ENCODE results near the gene DLG1. TPM values are rescaled to one million over a fixed set of nuclear protein-coding genes. Genes with fewer than 3 reads are reported as not detected.
"Not testable (repeated sequence)": the region's sequence is repeated elsewhere in the genome, so short reads cannot be mapped to it uniquely, and the experiment has no call there.

Gene DLG1
- total RNA-seq, 1 experiment from 2014 or later = 89.8 TPM

- no peaks in the 10 kb centered on the region for H3K27me3 ChIP-seq (ENCODE audit: insufficient read depth, low read length)
- BruUV-seq (replicated peaks) = no TSS peak
Observed at GRCh38 chr3:197062446-197062845, 236.0 kb downstream of the DLG1 start.

GRCh38 chr3:197051637-197052036, 246.8 kb downstream of the DLG1 start:
- H3K9me3 ChIP-seq (ENCODE audit: control insufficient read depth in 1 of 2, insufficient read depth in 1 of 2, low read depth in 1 of 2, low read length in 2 of 2); H3K4me1 ChIP-seq (ENCODE audit: control insufficient read depth in 1 of 2, insufficient read depth in 2 of 2, low read length in 2 of 2); POLR2A ChIA-PET; H3K4me3 ChIP-seq (replicated peaks in 1 of 2; ENCODE audit: low read depth in 1 of 2, low read length in 2 of 2); H3K9ac ChIP-seq (ENCODE audit: low read length); DNase-seq (ENCODE audit: low read depth, low spot score); H3K9me2 ChIP-seq (ENCODE audit: insufficient read depth); H2AFZ ChIP-seq (ENCODE audit: low read depth, low read length, poor library complexity, severe bottlenecking); H3K79me2 ChIP-seq (ENCODE audit: insufficient read depth, low read length); H3K4me2 ChIP-seq (ENCODE audit: low read length); BruUV-seq (replicated peaks); H4K20me1 ChIP-seq (ENCODE audit: insufficient read depth); RAD21 ChIA-PET (ENCODE audit: low non-redundant PET in 1 of 2, low total read pairs in 2 of 2, uncharacterized antibody in 2 of 2, unreplicated experiment in 2 of 2); H3K27ac ChIP-seq (ENCODE audit: low read depth, low read length); ATAC-seq; intact Hi-C loops (cut with micrococcal nuclease); H3K27me3 ChIP-seq (ENCODE audit: insufficient read depth, low read length); CTCF ChIA-PET: not testable (repeated sequence)
- peaks cover 0 to 17% of the 10 kb centered on the region in 2 experiments; a peak in 3 of 4 replicates for H3K36me3 ChIP-seq (ENCODE audit: control insufficient read depth in 1 of 2, insufficient read depth in 2 of 2, low read length in 2 of 2)

More at GRCh38 chr3:197062446-197062845, 236.0 kb downstream of the DLG1 start:
- Histone ChIP-seq H3K79me2 (ENCODE audit: insufficient read depth, low read length) (no peaks in the 10 kb centered on the region), H3K4me3 (replicated peaks in 1 of 2; ENCODE audit: low read depth in 1 of 2, low read length in 2 of 2) (no peak overlapping the region), H4K20me1 (ENCODE audit: insufficient read depth) (no peaks in the 10 kb centered on the region), H3K27ac (ENCODE audit: low read depth, low read length) (no peak overlapping the region), H3K9me2 (ENCODE audit: insufficient read depth) (no peaks in the 10 kb centered on the region), H3K9ac (ENCODE audit: low read length) (no peak overlapping the region), H3K4me2 (ENCODE audit: low read length) (no peak overlapping the region), H3K4me1 (ENCODE audit: control insufficient read depth in 1 of 2, insufficient read depth in 2 of 2, low read length in 2 of 2) (no peaks in the 10 kb centered on the region), H3K9me3 (ENCODE audit: control insufficient read depth in 1 of 2, insufficient read depth in 1 of 2, low read depth in 1 of 2, low read length in 2 of 2) (no peaks in the 10 kb centered on the region), H3K36me3 (ENCODE audit: control insufficient read depth in 1 of 2, insufficient read depth in 2 of 2, low read length in 2 of 2) (peaks cover 12 to 16% of the 10 kb centered on the region in 2 experiments; a peak in 3 of 4 replicates), H2AFZ (ENCODE audit: low read depth, low read length, poor library complexity, severe bottlenecking) (no peak overlapping the region)
- ChIA-PET CTCF (no interaction called here), RAD21 (ENCODE audit: low non-redundant PET in 1 of 2, low total read pairs in 2 of 2, uncharacterized antibody in 2 of 2, unreplicated experiment in 2 of 2) (no interaction called here), POLR2A (no interaction called here)
- intact Hi-C loops (cut with micrococcal nuclease) = no loop called here
- DNase-seq (ENCODE audit: low read depth, low spot score) = no peak
- no peak for TF ChIP-seq CEBPB (IDR thresholded peaks at IDR 0.05; ENCODE audit: low read depth)
- TF ChIP-seq YY1 (IDR thresholded peaks at IDR 0.05; ENCODE audit: extremely low read depth, insufficient replicate concordance, low read depth, low read length) = no peak
- TF ChIP-seq ZFX (IDR thresholded peaks at IDR 0.05) = no peak
- no peak for TF ChIP-seq CTCF (IDR thresholded peaks at IDR 0.05 in 2 of 3, conservative IDR thresholded peaks at IDR 0.05 in 1 of 3; ENCODE audit: borderline replicate concordance in 1 of 3, insufficient read depth in 1 of 3, low read depth in 2 of 3, low read length in 2 of 3)
- no peak for TF ChIP-seq ZBTB33 (IDR thresholded peaks at IDR 0.05; ENCODE audit: extremely low read depth, insufficient replicate concordance, low read length)
- TF ChIP-seq CBX3 (IDR thresholded peaks at IDR 0.05; ENCODE audit: low read depth) = no peak
- TF ChIP-seq SP1 (IDR thresholded peaks at IDR 0.05; ENCODE audit: low read depth) = no peak
- ATAC-seq = no peak

All from HCT116 (cell line).